Daoy (cell line): ENCODE measurements around the gene PIR. TPM values are rescaled to one million over a fixed set of nuclear protein-coding genes. Genes with fewer than 3 reads are reported as not detected.

Experiments
- DNase-seq: peaks from one replicate; pipeline ENCODE4 v3.0.0-alpha.2; 2015; ENCODE audit warnings: low read depth
- total RNA-seq: library from RNA; depleted of rRNA; stranded (reverse); fragments of >200 nt; shearing (Covaris generic); gene quantifications from 2 replicates; pipeline ENCODE4 v1.2.3, GENCODE V29; 2014

The PIR gene
- total RNA-seq, 1 experiment from 2014 or later = 44.9 TPM

- no peak for DNase-seq
These were observed 75.0 kb downstream of the PIR start for GRCh38 chrX:15418041-15418706.

GRCh38 chrX:15416133-15416993 is 76.8 kb downstream of the PIR start:
- no peak for DNase-seq

- no peak for DNase-seq
These were observed 80.0 kb downstream of the PIR start for GRCh38 chrX:15413101-15413500.

- no peak for DNase-seq
These were observed 82.2 kb downstream of the PIR start for GRCh38 chrX:15410947-15411346.

- DNase-seq = no peak
These were observed 82.7 kb downstream of the PIR start for GRCh38 chrX:15410430-15410829.

GRCh38 chrX:15405846-15406245 is 87.3 kb downstream of the PIR start:
- no peak for DNase-seq

GRCh38 chrX:15404401-15405096 is 88.6 kb downstream of the PIR start:
- DNase-seq = no peak

GRCh38 chrX:15401378-15401777 is 91.8 kb downstream of the PIR start:
- DNase-seq = no peak

GRCh38 chrX:15399962-15400391 is 93.2 kb downstream of the PIR start:
- DNase-seq = no peak

- DNase-seq = no peak
These were observed 94.3 kb downstream of the PIR start for GRCh38 chrX:15398874-15399273.

GRCh38 chrX:15395789-15396188 is 97.3 kb downstream of the PIR start:
- DNase-seq = no peak

GRCh38 chrX:15391850-15392249 is 101.3 kb downstream of the PIR start:
- no peak for DNase-seq

GRCh38 chrX:15384304-15384703 is 108.8 kb downstream of the PIR start, which contains the start of gene VEGFD:
Gene VEGFD, minus strand, starts transcription at chrX:15384413. Its CDS starts 467 bp downstream, at chrX:15383946.
- DNase-seq = no peak

GRCh38 chrX:15382813-15383212 is 110.3 kb downstream of the PIR start:
- no peak for DNase-seq

- DNase-seq = no peak
These were observed 116.2 kb downstream of the PIR start for GRCh38 chrX:15376956-15377355.

- no peak for DNase-seq
These were observed 119.2 kb downstream of the PIR start for GRCh38 chrX:15373976-15374375.

GRCh38 chrX:15366506-15367352 is 126.4 kb downstream of the PIR start:
- no peak for DNase-seq

- no peak for DNase-seq
These were observed 133.4 kb downstream of the PIR start for GRCh38 chrX:15359701-15360100.

- DNase-seq = no peak
These were observed 134.6 kb downstream of the PIR start for GRCh38 chrX:15358533-15358932.

- no peak for DNase-seq
These were observed 136.7 kb downstream of the PIR start for GRCh38 chrX:15356444-15356843.

- DNase-seq = no peak
These were observed 142.7 kb downstream of the PIR start for GRCh38 chrX:15350329-15350996.
